ENCODE measurements around the gene PRDX6.
"Not testable (repeated sequence)": the region's sequence is repeated elsewhere in the genome, so short reads cannot be mapped to it uniquely, and the experiment has no call there.

Gene PRDX6

DNA sequence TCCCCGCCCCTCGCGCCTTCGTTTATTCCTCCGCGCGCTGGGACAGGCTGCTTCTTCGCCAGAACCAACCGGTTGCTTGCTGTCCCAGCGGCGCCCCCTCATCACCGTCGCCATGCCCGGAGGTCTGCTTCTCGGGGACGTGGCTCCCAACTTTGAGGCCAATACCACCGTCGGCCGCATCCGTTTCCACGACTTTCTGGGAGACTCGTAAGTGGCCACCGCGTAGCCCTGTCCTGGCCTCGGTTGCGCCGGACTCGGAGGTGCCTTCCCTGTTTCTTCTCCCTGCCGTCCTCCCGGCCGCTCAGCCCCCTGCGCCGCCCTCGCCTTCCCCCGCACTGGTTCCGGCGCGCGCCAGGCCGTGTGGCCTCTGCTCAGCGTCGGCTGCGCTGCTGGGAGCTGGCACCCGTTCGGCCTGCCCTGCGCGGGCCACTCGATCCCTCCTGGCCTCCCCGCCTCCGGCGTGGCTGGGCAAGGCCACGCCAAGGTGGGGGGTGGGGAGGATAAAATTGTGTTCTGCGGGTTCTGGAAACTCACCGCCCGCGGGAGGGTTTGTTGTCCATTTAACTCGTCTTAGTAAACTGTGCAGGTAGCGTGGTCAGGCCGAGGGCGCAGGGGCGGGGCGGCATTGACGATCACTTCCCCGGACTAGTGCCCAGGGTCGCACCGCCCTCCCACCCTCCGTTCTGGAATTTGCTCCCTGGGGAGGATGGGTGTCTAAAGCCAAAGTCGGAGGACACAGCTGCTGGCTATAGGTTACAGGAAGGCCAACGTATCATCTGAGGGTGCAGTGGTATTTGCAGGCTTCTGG lies at the start of gene PRDX6:
TSS of gene PRDX6 (plus strand) at position 50 of the 808 bp plus-strand sequence. CDS start at position 113, 63 bp downstream.
- DNase-seq, result peak; percentile 84

- peak; percentile 63 for DNase-seq
Observed at GRCh38 chr1:173429471-173430402, 47.4 kb upstream of the PRDX6 start.

GRCh38 chr1:173430677-173431303 lies 46.3 kb upstream of the PRDX6 start:
- no peak for DNase-seq

DNA sequence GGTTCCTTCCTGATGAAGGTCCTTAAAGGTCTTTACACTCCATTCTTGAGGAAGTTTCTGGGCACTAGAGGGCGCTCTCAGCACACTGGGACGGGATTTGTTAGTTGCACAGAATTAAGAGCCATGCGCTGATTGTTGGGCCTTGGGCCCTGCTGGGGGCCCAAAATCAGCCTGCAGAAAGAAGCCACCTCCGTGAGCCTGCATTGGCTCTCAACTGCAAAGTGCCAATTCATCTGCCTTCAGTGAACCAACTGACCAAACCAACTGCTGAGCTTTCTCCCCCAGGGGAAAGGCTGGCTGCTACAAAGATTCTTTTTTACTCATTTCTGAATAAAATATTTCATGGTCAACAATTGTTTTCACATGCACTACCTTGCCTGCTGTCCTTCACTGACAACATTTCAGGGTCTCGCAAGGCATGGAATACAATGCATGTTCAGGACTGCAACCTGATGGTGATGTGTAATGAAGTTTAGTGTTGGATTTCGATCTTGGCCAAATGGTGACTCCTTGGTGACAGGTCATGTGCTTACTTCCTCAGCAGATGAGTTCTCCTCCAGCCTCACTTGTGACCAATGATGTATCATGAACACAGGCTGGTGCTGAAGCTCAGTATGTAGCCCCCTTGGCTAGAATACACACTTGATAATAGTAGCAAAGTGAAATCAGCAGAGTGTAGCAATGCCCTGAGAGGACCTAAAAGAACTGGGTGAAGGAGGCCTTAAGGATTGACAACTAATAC lies 45.7 kb upstream of the PRDX6 start:
- peak; percentile 85 for DNase-seq

DNA sequence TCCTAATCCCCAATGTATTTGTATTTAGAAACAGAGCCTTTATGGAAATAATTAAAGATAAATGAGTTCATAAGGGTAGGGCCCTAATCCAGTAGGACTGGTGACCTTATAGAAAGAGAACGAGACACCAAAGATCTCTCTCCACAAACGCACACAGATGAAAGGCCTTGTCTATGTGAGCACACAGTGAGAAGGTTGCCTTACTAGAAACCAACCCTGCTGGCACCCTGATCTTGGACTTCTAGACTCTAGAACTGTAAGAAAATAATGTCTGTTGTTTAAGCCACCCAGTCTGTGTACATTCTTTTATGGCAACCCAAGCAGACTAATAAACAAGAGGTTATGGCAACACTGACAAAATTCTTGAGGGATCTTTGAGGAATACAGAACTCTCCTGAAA lies 44.8 kb upstream of the PRDX6 start:
- no peak for DNase-seq

- DNase-seq, result no peak
Observed at GRCh38 chr1:173433751-173434326, 43.3 kb upstream of the PRDX6 start.

- no peak for DNase-seq
Observed at GRCh38 chr1:173436841-173437428, 40.2 kb upstream of the PRDX6 start.

DNA sequence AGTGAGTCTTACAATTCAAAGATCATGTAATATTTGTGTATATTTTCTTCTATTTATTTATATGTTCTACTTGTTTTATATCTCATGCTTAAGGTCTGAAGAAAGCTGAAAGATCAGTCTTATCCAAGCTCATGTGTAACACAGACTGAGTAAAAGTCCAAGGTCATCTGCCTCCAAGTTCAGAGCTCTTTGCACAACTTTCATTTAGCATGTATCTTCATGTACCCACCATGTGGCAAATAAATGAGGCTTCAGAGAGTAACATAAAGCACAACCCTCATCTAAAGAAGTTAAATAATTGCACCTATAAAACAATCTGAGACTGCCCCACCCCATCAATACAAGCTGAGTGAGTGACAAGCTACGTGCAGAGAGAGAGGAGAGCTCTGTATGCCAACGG lies 38.5 kb upstream of the PRDX6 start:
- DNase-seq, result no peak

DNA sequence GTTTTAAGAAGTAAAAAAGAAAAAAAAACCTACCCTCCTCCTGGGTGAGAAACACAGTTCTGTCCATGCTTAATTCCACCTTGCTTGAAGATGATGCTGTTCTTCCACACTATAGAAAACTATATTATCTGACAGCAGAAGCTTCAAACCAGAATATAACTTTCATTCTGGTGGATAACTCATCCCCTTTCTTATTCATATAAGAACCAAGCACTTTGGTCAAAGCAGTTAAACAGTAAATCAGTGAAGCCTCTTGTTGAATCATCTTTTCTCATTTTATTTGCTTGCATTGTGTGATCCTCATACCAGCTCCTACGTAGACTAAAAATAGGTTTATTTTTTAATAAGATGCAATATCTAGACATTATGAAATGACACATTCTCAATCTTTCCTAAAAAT lies 36.7 kb upstream of the PRDX6 start:
- no peak for DNase-seq

DNA sequence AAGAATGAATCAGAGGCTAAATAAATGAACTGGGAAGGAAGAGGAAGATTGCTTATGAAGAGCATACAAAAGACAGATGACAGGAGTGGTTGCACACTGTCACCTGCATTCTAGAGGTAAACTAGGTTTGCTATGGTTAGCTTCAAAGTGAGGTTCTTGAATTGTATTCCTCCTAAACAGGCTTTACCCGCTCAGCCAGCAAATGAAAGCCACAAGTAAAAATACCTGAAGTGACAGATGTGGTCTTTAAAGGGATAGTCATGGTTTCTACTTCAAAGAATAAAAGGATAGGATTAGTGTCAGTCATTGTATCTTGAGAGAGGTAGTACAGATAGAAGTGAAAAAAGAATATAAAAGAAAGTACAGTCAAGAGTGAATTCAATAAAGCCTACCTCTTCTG lies 32.4 kb upstream of the PRDX6 start:
- DNase-seq, result no peak

DNA sequence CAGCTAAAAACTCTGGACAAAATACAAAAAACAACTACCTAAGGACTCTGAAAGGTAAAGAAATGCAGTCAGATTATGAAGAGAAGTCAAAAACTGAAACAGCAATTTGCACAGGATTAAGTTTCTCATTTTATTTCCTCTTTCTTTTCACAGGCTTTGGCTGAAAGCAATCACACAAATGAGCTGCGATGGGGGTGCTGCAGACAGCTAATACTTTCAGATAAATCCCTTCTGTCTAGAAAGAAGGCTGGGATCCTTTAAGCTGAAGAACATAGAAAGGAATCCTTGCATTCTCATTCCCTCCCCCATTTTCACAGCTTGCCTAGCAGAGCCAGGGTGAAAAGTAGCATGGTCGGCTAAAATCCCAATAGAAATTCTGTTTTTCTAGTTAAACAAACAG lies 32.0 kb upstream of the PRDX6 start:
- DNase-seq, result no peak

- DNase-seq, result no peak
Observed at GRCh38 chr1:173445656-173446055, 31.5 kb upstream of the PRDX6 start.

GRCh38 chr1:173447224-173447623 lies 29.9 kb upstream of the PRDX6 start:
- no peak for DNase-seq

GRCh38 chr1:173448945-173449344 lies 28.2 kb upstream of the PRDX6 start:
- no peak for DNase-seq

- no peak for DNase-seq
Observed at GRCh38 chr1:173451981-173452380, 25.2 kb upstream of the PRDX6 start.

DNA sequence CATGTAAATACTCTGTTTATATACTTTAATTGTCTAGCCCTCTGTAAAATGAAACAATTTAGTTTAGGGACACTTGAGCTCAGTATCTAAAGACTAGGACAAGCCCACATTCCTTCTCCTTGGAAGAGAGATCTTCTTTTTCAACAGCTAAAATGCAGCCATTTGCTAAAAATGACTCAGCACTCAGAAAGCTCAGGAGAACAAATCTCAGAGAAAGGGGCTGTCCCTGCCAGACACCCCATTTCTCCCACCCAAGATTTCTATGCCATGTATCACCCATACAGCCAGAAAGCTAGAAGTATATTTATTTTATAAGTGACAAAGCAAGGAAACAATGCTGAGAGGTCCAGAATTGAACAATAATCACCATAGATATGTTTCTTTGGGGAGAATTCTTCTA lies 23.2 kb upstream of the PRDX6 start:
- no peak for DNase-seq

DNA sequence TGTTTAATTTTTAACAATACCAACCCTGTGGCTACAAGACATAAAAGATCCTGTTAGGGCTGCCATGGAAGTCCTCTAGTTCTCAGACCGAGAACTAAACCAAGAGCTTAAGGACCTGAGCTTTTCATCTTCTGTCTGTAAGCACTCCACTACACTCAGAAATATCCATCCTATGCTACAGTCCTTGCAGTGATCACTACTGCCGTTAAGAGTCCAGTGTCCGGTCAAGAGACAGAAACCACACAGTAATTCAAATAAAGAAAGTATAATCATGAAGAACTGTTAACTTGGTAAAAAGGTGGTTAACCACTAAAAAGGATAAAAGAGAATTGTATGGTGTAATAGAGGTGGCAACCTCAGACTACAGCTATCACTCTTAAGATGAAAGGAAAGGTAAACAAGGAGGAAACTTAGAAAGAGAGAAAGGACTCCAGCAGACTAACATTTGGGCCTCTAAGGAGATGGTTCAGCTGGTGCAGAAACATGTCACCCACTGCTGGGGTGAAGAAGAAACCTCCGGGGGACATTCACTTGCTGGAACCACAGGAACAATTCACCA lies 22.1 kb upstream of the PRDX6 start:
- DNase-seq, result no peak

GRCh38 chr1:173459885-173460284 lies 17.2 kb upstream of the PRDX6 start:
- DNase-seq, result no peak

DNA sequence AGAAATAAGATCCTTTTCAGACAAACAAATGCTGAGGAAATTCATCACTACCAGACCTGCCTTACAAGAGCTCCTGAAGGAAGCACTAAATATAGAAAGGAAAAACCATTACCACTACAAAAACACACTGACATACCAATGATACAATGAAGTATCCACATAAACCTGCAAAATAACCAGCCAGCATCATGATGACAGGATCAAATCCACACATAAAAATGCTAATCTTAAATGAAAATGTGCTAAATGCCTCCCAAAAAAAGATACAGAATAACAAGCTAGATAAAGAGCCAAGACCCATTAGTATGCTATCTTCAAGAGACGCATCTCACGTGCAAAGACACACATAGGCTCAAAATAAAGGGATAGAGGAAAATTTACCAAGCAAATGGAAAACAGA lies 14.5 kb upstream of the PRDX6 start:
- DNase-seq, result not testable (repeated sequence)

DNA sequence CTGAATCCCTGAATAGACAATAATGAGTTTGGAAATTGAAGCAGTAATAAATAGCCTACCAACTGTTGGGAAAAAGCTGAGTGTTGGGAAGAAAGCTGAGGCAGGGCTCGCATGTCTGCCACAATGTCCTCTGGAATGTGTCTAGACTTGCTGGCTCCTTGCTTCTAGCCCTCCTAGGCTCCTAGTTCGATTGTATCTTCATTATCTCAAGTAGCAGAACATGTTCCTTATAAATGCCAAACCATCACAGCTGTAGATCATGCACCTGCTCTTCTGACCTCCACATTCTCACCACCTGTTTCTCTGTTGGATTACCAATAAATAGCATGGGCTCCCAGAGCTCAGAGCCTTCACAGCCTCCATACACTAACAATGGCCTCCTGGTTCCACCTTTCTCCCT lies 12.9 kb upstream of the PRDX6 start:
- DNase-seq, result not testable (repeated sequence)

- DNase-seq, result no peak
Observed at GRCh38 chr1:173467426-173467825, 9.7 kb upstream of the PRDX6 start.

DNA sequence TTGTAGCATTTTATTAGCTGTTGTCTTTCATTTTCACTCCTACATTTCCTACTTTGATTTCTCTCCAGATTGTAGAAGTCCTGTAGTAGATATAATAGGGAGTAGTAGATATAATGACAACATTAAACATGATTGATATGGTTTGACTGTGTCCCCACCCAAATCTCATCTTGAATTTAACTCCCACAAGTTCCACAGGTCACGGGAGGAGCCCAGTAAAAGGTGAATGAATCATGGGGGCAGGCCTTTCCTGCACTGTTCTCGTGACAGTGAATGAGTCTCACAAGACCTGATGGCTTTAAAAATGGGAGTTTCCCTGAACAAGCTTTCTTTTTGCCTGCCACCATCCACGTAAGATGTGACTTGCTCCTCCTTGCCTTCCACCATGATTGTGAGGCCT lies 7.5 kb upstream of the PRDX6 start:
- DNase-seq, result no peak

All from stimulated activated CD4-positive, alpha-beta T cell treated with anti-CD3 and anti-CD28 coated beads, Interleukin-1b, Interleukin-23, amount 100 ng/mL, for 48 hours (primary cell).